Glomerular visceral epithelial cell (primary cell): ENCODE measurements around the gene ADAM8.

Experiments used
- DNase-seq: peaks from one replicate; pipeline ENCODE4 v3.0.0-alpha.2; 2016; ENCODE audit errors: extremely low spot score

The ADAM8 gene

GRCh38 chr10:133212853-133213494 is 63.7 kb downstream of the ADAM8 start:
- no peak for DNase-seq
